DMS 273 treated with DMSO at 0.1 percent for 48 hours (cell line): Measurements from ENCODE around the gene SPACA9.

ENCODE experiments used
- DNase-seq: peaks from one replicate; lab custom pipeline; 2025; lab: John Stamatoyannopoulos, UW

SPACA9 gene

GRCh38 chr9:132878695-132879456 is at the start of gene SPACA9:
Gene SPACA9, plus strand, starts transcription at chr9:132878898. Its CDS starts 5,050 bp downstream, at chr9:132883948.
- no peak for DNase-seq

DNA sequence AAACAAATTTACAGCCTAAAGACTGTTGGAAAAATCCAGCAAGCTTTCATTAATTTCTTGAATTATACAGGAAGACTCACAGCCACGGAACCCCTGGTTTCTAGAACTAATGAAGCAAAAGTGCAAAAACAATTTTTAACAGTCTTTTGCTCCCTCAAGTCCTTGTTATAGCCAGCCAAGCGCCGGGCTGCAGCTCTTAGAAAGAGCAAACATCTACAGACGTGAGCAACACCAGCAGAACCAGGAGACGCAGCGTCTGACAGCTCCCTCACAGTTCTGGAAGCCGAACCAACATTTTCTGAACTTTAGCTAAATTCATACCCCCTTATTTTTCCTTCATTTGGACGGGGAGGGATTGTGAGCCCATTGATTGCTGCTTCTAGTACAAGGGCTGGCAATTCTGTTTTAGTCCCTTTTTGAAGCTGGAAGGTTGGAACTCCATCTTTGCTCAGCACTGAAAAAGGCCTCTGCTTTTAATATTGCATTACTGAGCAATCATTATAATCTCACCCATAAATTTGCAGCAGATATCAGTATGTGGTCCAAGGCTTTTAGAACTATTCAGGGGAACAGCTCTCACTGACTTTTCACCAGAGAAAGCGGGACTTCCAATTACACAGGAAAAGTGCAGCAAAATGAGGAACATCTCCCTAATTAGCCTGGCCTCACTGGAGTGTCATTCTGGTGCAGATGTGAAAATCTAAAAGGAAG is 46.4 kb upstream of the SPACA9 start:
- no peak for DNase-seq

GRCh38 chr9:132833550-132834121 is 45.1 kb upstream of the SPACA9 start:
- DNase-seq: no peak

DNA sequence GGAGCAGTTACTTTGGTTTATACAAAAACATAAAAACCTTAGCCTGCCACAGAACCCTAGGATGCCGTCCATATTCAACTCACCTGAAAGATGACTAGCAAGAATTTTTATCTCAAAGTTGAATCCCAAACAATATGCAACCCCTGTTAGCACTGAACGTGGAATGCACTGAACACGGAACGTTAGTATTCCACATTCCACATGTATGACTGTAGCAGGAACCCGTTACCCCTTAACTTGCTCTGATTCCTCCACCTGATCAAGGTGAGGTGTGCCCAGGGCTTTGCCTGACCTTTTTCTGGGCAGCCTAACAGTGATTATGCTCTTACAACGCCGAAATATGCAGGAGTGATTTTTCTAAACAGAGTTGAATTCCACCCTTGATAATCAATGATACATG is 44.4 kb upstream of the SPACA9 start:
- DNase-seq: no peak

DNA sequence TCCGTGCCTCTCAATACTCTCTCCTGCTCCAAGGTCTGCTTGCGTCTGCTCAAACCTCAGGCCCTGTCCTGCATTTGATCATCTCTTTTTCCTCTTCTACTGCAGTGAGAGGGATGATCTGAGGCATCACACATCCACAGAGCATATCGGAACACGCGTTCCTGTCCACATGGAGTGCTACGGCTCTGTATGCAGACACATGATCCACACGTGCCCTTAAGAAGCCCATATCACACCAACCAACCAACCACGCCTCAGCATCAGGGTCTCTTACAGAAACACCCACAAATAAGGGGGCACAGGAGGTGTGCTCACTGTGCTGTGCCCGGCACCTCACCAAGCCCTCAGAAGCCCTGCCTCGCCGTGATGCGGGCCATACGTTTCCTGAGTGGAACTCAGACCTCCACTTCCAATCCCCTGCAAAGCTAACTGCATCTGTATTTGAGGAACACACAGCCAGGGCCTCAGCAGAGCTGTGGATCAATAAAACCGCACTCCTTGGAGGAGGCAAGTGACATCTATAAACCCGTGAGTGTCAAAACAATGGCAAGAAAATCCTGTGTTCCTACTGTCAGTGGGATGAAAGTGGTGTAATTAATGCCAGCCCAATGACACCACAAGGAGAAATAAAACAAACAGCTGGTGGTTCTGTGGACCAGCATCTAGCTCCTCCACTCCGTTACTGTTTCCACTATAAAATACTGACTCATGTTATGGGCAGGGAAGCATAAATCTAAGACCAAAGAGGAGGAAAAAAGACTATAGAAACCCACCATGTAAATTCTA is 41.0 kb upstream of the SPACA9 start:
- no peak for DNase-seq

DNA sequence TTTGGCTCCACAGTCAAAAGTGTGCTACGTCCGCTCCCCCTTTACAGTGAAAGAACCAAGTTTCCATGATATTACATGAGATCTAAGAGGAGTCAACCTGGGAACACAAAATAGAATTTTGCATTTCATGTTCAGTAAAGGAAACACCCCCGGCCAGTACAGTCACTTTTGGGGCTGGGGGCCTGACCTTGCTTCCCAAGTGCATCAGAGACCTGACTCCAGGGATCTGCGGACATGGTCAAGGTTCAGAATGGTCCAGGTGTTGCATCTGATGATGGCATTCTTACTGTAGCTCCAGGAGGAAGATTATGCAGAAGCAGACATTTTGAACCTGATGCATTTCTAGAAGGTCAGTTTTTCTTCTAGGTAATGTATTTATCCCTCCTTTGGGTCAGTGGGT is 40.4 kb upstream of the SPACA9 start:
- no peak for DNase-seq

- no peak for DNase-seq
Measured at GRCh38 chr9:132840980-132841379, 37.7 kb upstream of the SPACA9 start.

- DNase-seq: no peak
Measured at GRCh38 chr9:132842124-132843044, 36.3 kb upstream of the SPACA9 start.

DNA sequence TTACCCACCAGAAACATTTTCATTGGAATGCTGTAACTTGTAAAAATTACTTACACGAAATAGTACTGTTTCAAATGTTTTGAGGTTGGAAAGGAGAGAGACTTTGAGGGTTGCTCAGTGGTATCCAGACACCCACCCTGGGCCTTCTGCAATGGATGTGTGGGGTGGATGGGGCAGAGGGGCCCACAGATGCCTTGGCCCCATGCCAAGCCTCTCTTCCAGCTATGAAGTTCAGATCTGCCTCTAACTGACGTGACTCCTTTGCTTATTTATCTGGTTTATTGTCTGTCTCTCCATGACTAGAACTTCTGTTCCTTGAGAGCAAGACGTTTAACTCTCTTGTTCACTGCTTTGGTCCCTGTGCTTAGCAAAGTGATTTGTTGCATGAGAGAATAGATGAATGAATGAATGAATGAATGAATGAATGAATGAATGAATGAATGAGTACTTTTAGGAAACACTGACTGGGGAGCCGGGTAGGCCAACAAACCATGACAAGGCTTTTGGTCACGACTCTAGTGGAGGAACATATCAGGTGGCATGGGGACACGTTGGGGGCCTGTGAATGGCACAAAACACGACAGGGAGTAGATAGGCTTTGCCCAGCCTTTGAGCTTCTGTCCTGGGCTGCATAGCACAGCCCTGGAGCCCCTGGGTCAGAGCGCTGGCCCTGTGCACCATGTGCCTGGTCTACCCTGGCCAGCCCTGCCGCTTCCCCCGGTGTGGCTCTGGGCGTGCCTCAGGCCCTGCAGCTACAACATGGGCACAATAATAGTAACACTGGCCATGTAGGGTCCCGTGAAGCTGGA is 32.4 kb upstream of the SPACA9 start:
- DNase-seq: no peak

DNA sequence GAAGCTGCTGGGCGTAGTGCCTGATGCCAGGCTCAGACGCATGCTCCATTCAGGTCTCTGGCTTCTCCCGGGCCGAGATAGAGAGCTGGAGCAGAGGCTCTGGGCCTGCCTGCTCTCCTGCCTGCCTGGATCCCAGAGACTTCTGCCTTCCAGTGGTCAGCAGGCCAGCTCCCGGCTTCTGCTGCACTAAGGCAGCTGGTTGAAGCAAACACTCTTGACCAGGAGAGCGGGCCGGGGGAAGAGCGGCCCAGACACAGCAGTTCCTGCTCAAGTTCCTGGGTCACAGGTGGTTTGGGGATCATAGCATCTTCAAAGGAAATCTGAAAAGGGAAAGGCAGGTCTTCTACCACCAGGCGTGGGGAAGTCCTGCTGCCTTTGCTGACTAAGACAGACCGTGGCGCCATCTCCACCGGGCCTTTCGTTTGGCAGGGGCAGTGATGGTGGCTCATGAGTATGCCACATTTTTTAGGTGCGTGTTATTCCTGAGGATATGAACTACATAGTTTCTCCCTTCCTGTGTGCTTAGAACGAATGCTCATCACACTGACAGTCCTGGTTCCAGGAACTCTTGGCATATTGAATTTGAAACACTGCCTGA is 31.7 kb upstream of the SPACA9 start:
- no peak for DNase-seq

GRCh38 chr9:132849185-132849706 is 29.5 kb upstream of the SPACA9 start:
- DNase-seq: no peak

GRCh38 chr9:132853482-132853881 is 25.2 kb upstream of the SPACA9 start:
- DNase-seq: no peak

GRCh38 chr9:132854832-132855231 is 23.9 kb upstream of the SPACA9 start:
- DNase-seq: no peak

- no peak for DNase-seq
Measured at GRCh38 chr9:132855904-132856303, 22.8 kb upstream of the SPACA9 start.

GRCh38 chr9:132857031-132857430 is 21.7 kb upstream of the SPACA9 start:
- no peak for DNase-seq

DNA sequence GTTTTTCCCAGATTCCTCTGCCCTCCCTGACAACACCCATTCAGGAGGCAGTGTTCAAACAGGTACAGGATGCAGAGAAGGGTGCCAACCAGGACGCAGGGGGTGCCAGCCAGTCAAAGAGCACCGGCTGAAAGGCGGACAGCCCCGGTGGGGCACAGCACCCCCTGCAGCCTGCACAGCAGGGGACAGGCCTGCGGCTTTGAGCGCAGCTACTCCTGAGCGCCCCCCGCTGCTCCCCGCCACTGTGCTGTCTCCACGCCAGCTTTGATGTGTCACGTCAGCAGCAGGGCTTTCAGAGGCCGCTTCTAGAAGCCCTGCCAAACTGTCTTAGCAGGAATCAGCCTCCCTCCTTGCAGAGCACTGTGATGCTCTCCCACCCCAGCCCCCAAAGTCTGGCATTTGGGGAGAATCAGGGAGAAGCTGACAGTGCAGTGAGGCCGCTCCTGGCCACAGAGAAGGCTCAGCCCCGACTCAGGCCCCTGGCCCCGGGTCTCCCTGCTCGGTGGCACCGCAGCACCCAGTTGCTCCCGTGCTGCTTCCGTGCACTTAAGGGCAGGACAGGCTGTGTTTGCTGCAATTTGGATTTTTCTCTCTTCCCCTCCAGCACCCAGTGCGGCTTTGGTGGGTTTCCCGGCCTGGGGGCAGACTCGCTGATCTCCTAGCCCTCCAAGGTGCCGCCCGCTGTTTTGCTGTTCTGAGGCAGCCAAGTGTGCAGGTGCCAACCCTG is 20.9 kb upstream of the SPACA9 start:
- DNase-seq: no peak

GRCh38 chr9:132858751-132859150 is 19.9 kb upstream of the SPACA9 start:
- DNase-seq: no peak

DNA sequence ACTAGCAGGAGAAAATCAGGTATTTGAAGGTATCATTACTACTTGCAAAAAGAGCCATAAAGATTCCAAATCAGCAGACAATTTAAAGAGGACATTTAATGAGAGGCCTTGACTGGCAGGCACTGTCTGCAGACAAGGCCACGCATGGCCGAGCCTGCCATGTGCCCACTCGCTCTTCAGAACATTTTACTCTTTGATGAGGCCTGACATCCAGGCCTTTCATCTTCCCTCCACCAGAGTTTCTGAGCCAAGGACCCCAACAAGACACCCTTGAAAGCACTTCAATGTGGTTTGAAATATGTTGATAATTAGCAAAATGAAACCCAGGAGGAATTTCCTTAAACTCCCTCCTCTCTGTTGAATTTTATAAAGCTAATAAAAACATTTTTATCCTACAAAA is 17.0 kb upstream of the SPACA9 start:
- no peak for DNase-seq

DNA sequence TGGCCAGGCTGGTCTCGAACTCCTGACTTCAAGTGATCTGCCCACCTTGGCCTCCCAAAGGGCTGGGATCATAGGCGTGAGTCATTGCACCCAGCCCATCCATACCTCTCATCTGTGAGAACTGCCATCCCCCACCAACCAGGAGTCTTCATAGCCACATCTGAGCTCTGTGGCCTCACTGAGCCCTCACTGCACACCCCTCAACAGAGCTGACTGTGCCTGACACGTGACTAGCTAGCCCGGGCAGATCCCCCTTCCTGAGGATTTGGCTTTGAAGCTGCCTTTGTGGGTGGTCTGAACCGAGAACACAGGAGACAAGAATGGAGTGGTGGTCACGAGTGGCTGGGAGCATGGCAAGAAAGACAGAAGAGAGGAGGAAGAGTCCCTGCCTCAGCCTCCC is 16.2 kb upstream of the SPACA9 start:
- DNase-seq: no peak
